Measurements from ENCODE around the gene ISM2. TPM values are rescaled to one million over a fixed set of nuclear protein-coding genes. Genes with fewer than 3 reads are reported as not detected.

The ISM2 gene
- total RNA-seq, 1 experiment from 2014 or later, result 2.6 TPM

GRCh38 chr14:77438596-77438995 is 60.0 kb downstream of the ISM2 start:
- no TSS peak for BruUV-seq (replicated peaks)
- in situ Hi-C loops (cut with HindIII; ENCODE audit: low pct_unique_long_range_greater_than_20kb, low sequenced_read_pairs), result no loop called here
- Histone ChIP-seq H3K36me3 (ENCODE audit: control insufficient read depth, insufficient read depth, low read length) (no peaks in the 10 kb centered on the region; the same call in 1 of the 2 replicates), H3K27me3 (ENCODE audit: control insufficient read depth, insufficient read depth, low read length) (no peaks in the 10 kb centered on the region), H3K9me3 (ENCODE audit: control insufficient read depth, insufficient read depth, low read depth, low read length) (no peaks in the 10 kb centered on the region), H3K27ac (ENCODE audit: low read length) (no peak overlapping the region), H3K4me1 (ENCODE audit: control insufficient read depth, insufficient read depth, low read length) (no peaks in the 10 kb centered on the region), H3K4me3 (ENCODE audit: low read depth in 2 of 2, low read length in 2 of 2) (no peak overlapping the region)
- intact Hi-C loops (cut with micrococcal nuclease; ENCODE audit: unreplicated experiment), result no loop called here
- no peak for ATAC-seq
- CTCF ChIA-PET, result interaction anchor here (0.7 kb wide), 1 partner anchor 338 kb away, joined by 5 read pairs; no protein-coding TSS in a partner anchor
- TF ChIP-seq SIN3A (IDR thresholded peaks at IDR 0.05; ENCODE audit: borderline replicate concordance, insufficient read depth, low read depth, low read length) (no peak), POLR2AphosphoS5 (IDR thresholded peaks at IDR 0.05; ENCODE audit: low read depth, low read length) (no peak), TCF7L2 (IDR thresholded peaks at IDR 0.05; ENCODE audit: low read depth, low read length) (no peak), REST (IDR thresholded peaks at IDR 0.05; ENCODE audit: insufficient read depth in 1 of 2, low read depth in 2 of 2, low read length in 1 of 2) (no peak)
- TF ChIP-seq, protein P1, sequence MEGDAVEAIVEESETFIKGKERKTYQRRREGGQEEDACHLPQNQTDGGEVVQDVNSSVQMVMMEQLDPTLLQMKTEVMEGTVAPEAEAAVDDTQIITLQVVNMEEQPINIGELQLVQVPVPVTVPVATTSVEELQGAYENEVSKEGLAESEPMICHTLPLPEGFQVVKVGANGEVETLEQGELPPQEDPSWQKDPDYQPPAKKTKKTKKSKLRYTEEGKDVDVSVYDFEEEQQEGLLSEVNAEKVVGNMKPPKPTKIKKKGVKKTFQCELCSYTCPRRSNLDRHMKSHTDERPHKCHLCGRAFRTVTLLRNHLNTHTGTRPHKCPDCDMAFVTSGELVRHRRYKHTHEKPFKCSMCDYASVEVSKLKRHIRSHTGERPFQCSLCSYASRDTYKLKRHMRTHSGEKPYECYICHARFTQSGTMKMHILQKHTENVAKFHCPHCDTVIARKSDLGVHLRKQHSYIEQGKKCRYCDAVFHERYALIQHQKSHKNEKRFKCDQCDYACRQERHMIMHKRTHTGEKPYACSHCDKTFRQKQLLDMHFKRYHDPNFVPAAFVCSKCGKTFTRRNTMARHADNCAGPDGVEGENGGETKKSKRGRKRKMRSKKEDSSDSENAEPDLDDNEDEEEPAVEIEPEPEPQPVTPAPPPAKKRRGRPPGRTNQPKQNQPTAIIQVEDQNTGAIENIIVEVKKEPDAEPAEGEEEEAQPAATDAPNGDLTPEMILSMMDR (IDR thresholded peaks at IDR 0.05), result no peak
- POLR2A ChIA-PET, result no interaction called here
- no peak for DNase-seq (ENCODE audit: low read depth, low spot score)

DNA sequence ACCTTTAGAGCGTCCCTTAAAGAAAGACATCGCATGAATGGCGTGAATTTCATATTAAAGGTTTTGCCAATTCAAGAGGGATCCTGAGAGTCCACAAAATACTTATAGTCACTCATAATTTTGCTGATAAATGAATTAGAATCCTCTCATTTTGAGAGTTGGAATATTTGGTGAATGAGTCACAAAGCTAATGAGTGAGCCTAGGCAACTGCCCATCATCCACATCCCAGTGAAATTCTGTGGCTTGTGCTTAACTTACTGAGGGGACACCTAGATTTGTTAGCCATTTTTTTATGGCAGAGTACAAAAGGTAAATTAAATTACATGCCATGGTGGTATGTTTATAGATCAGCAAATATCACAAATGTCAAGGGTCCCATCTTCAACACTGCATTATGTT is 62.6 kb downstream of the ISM2 start:
- Histone ChIP-seq H3K27me3 (ENCODE audit: control insufficient read depth, insufficient read depth, low read length) (no peaks in the 10 kb centered on the region), H3K9me3 (ENCODE audit: control insufficient read depth, insufficient read depth, low read depth, low read length) (no peaks in the 10 kb centered on the region), H3K27ac (ENCODE audit: low read length) (no peak overlapping the region), H3K4me1 (ENCODE audit: control insufficient read depth, insufficient read depth, low read length) (no peaks in the 10 kb centered on the region), H3K4me3 (ENCODE audit: low read depth in 2 of 2, low read length in 2 of 2) (no peak overlapping the region), H3K36me3 (ENCODE audit: control insufficient read depth, insufficient read depth, low read length) (peaks cover 3% of the 10 kb centered on the region; the same call in 1 of the 2 replicates)
- no TSS peak for BruUV-seq (replicated peaks)
- ATAC-seq (no peak), DNase-seq (ENCODE audit: low read depth, low spot score) (no peak)
- in situ Hi-C loops (cut with HindIII; ENCODE audit: low pct_unique_long_range_greater_than_20kb, low sequenced_read_pairs) (no loop called here), intact Hi-C loops (cut with micrococcal nuclease; ENCODE audit: unreplicated experiment) (no loop called here)
- CTCF ChIA-PET, result no interaction called here
- POLR2A ChIA-PET, result no interaction called here
- TF ChIP-seq SIN3A (IDR thresholded peaks at IDR 0.05; ENCODE audit: borderline replicate concordance, insufficient read depth, low read depth, low read length), result no peak
- TF ChIP-seq POLR2AphosphoS5 (IDR thresholded peaks at IDR 0.05; ENCODE audit: low read depth, low read length), result no peak

- in situ Hi-C loops (cut with HindIII; ENCODE audit: low pct_unique_long_range_greater_than_20kb, low sequenced_read_pairs) (no loop called here), intact Hi-C loops (cut with micrococcal nuclease; ENCODE audit: unreplicated experiment) (no loop called here)
- no peaks in the 10 kb centered on the region for H3K27me3 ChIP-seq (ENCODE audit: control insufficient read depth, insufficient read depth, low read length)
- H3K27ac ChIP-seq (ENCODE audit: low read length), result no peak overlapping the region
- no peaks in the 10 kb centered on the region for H3K4me1 ChIP-seq (ENCODE audit: control insufficient read depth, insufficient read depth, low read length)
- TF ChIP-seq POLR2AphosphoS5 (IDR thresholded peaks at IDR 0.05; ENCODE audit: low read depth, low read length), result no peak
- TF ChIP-seq REST (IDR thresholded peaks at IDR 0.05; ENCODE audit: insufficient read depth in 1 of 2, low read depth in 2 of 2, low read length in 1 of 2), result no peak
- TF ChIP-seq, protein P1 (IDR thresholded peaks at IDR 0.05), result no peak
- no peak for TF ChIP-seq TCF7L2 (IDR thresholded peaks at IDR 0.05; ENCODE audit: low read depth, low read length)
- TF ChIP-seq SIN3A (IDR thresholded peaks at IDR 0.05; ENCODE audit: borderline replicate concordance, insufficient read depth, low read depth, low read length), result no peak
- no peak for DNase-seq (ENCODE audit: low read depth, low spot score)
- H3K4me3 ChIP-seq (ENCODE audit: low read depth in 2 of 2, low read length in 2 of 2), result no peak overlapping the region
- no peaks in the 10 kb centered on the region for H3K9me3 ChIP-seq (ENCODE audit: control insufficient read depth, insufficient read depth, low read depth, low read length)
- peaks cover 7% of the 10 kb centered on the region for H3K36me3 ChIP-seq (ENCODE audit: control insufficient read depth, insufficient read depth, low read length)
- no TSS peak for BruUV-seq (replicated peaks)
- ChIA-PET CTCF (no interaction called here), POLR2A (no interaction called here)
- no peak for ATAC-seq
These were observed 72.2 kb downstream of the ISM2 start for GRCh38 chr14:77426396-77426795.
